AG04449 (cell line): ENCODE results near the gene RNF220.

Experiments used
- CTCF ChIA-PET: fragments of 350-600 bp; formaldehyde crosslinking; extraction: SDS; loops from one replicate; lab custom pipeline; 2021; ENCODE audit warnings: antibody characterized with exemption; lab: Yijun Ruan, JAX
- POLR2A ChIA-PET: fragments of 400-600, 350-600 bp; formaldehyde crosslinking; extraction: SDS; loops from one replicate; lab custom pipeline; 2020; ENCODE audit warnings: antibody characterized with exemption, inconsistent platforms; lab: Yijun Ruan, JAX
- DNase-seq: peaks from one replicate; pipeline ENCODE4 v3.0.0-alpha.2; 2010; ENCODE audit warnings: low read depth, low spot score
- H3K4me3 ChIP-seq: 2 replicates; pipeline ENCODE4 v1.5.1; 2011; ENCODE audit warnings: low read depth, mild to moderate bottlenecking, control low read depth, low read length
- CTCF ChIP-seq: IDR thresholded peaks from one replicate; pipeline ENCODE4 v1.5.1; 2011; ENCODE audit warnings: mild to moderate bottlenecking, moderate library complexity, low read length, control low read depth, inconsistent platforms; ENCODE audit not compliant: insufficient read depth; ENCODE audit errors: missing control alignments

The RNF220 gene

GRCh38 chr1:44481701-44482100 is 76.6 kb downstream of the RNF220 start:
- no peak overlapping the region for H3K4me3 ChIP-seq
- ChIA-PET POLR2A (no interaction called here), CTCF (interaction anchor here (0.6 to 1.4 kb wide), 3 partner anchors 10 to 127 kb away, joined by 3 to 4 read pairs (median 3); no protein-coding TSS in a partner anchor)
- DNase-seq, result no peak
- TF ChIP-seq CTCF, result no peak

- ChIA-PET CTCF (interaction anchor here (1.5 kb wide), 1 partner anchor 266 kb away, joined by 4 read pairs; no protein-coding TSS in a partner anchor), POLR2A (no interaction called here)
- no peak overlapping the region for H3K4me3 ChIP-seq
- DNase-seq, result no peak
- no peak for TF ChIP-seq CTCF
Measured at GRCh38 chr1:44483089-44483874, 78.2 kb downstream of the RNF220 start.

GRCh38 chr1:44484155-44484688 is 79.2 kb downstream of the RNF220 start:
- H3K4me3 ChIP-seq, result no peak overlapping the region

GRCh38 chr1:44485229-44485933 is 80.3 kb downstream of the RNF220 start:
- DNase-seq, result peak; percentile 40
- ChIA-PET CTCF (interaction anchor here (0.6 to 1.3 kb wide), 2 partner anchors 258 to 268 kb away, joined by 3 read pairs; no protein-coding TSS in a partner anchor), POLR2A (no interaction called here)

More at GRCh38 chr1:44484155-44484688, 79.2 kb downstream of the RNF220 start:
- POLR2A ChIA-PET, result no interaction called here
- CTCF ChIA-PET, result interaction anchor here (1.5 kb wide), 1 partner anchor 267 kb away, joined by 4 read pairs; no protein-coding TSS in a partner anchor
- TF ChIP-seq CTCF, result no peak
- DNase-seq, result no peak

DNA sequence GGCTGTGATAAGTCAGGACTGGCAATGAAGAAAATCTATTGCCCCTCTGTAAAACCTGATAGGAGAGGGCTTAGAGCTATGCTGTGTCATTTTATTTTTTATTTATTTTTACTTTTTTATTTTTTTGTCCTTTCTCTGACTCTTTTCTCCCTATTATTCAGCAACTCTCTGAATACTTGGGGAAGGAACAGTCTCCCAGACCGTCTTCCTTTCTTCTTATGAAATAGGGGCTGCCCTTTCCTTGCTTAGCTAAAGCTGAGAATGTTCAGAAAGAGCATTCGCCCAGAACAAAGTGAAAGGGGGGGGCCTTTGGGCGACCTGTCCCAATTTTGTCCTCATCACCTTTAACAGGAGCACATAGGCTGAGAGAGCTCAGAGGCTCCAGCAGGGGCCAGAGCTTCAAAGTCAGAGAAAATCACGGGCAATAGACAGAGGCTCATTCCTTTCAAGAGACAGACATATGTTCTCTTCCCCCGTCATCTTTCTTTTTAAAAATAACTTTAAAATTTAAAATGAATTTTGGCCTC is 80.9 kb downstream of the RNF220 start:
- POLR2A ChIA-PET, result no interaction called here
- no peak for DNase-seq
- no peak overlapping the region for H3K4me3 ChIP-seq
- CTCF ChIA-PET, result interaction anchor here (0.6 to 1.3 kb wide), 2 partner anchors 258 to 269 kb away, joined by 3 read pairs; no protein-coding TSS in a partner anchor
- no peak for TF ChIP-seq CTCF

More at GRCh38 chr1:44485229-44485933, 80.3 kb downstream of the RNF220 start:
- TF ChIP-seq CTCF, result no peak
- no peak overlapping the region for H3K4me3 ChIP-seq
